Endothelial cell of umbilical vein (primary cell): ENCODE data around the gene FREM3. TPM values are rescaled to one million over a fixed set of nuclear protein-coding genes. Genes with fewer than 3 reads are reported as not detected.

Experiments used
- BruUV-seq: library from RNA; stranded (reverse); fragments of 400-500 nt; replicated peaks from 2 replicates; lab custom pipeline; 2021; lab: Mats Ljungman, UMichigan
- CTCF ChIA-PET: fragments of 300-600, 350-600 bp; sonication (Branson Sonifier 250); formaldehyde crosslinking; loops from one replicate; lab custom pipeline; 2021; ENCODE audit warnings: antibody characterized with exemption, inconsistent platforms; lab: Charles Lee
- POLR2A ChIA-PET: fragments of 300-600, 350-600 bp; sonication (Branson Sonifier 250); formaldehyde crosslinking; loops from one replicate; lab custom pipeline; 2021; ENCODE audit warnings: antibody characterized with exemption, inconsistent platforms; lab: Charles Lee
- DNase-seq: peaks from one replicate; pipeline ENCODE4 v3.0.0-alpha.2; 2011; ENCODE audit warnings: low read depth, low spot score
- FAIRE-seq: peaks from 2 replicates; lab custom pipeline; 2011; peaks lifted over from hg19 to GRCh38; lab: Jason Lieb, UNC
- H2AFZ ChIP-seq: 2 replicates; pipeline ENCODE4 v1.6.0; 2012; ENCODE audit warnings: low read depth, low read length, control low read depth, inconsistent platforms
- H3K27ac ChIP-seq: 2 replicates; pipeline ENCODE4 v1.5.1; 2011; ENCODE audit warnings: low read depth, mild to moderate bottlenecking, control low read depth, low read length, moderate library complexity; ENCODE audit not compliant: insufficient read depth
- H3K27me3 ChIP-seq, 2 experiments: 2 replicates each; pipeline versions ENCODE4 v1.6.0 to v1.6.1; 2011; ENCODE audit warnings: low read length in 2 of 2, mixed read lengths in 1 of 2; ENCODE audit not compliant: control insufficient read depth in 2 of 2, insufficient read depth in 2 of 2
- H3K36me3 ChIP-seq, 2 experiments: 2 replicates in 1 of 2; 3 replicates in 1 of 2; pipeline ENCODE4 v1.5.1; 2011; ENCODE audit warnings: low read length in 2 of 2, mild to moderate bottlenecking in 1 of 2, moderate library complexity in 1 of 2; ENCODE audit not compliant: control insufficient read depth in 2 of 2, insufficient read depth in 2 of 2; ENCODE audit errors: extremely low read depth in 1 of 2
- H3K4me1 ChIP-seq: 3 replicates; pipeline ENCODE4 v1.5.1; 2011; ENCODE audit warnings: mild to moderate bottlenecking, low read length; ENCODE audit not compliant: control insufficient read depth, insufficient read depth; ENCODE audit errors: extremely low read depth
- H3K4me2 ChIP-seq: 2 replicates; pipeline ENCODE4 v1.6.1; 2011; ENCODE audit warnings: low read length, control low read depth, mixed read lengths; ENCODE audit not compliant: insufficient read depth
- H3K4me3 ChIP-seq, 3 experiments: fragments of 200-600 bp in 1 of 3; sonication (generic), shearing (Covaris generic) in 1 of 3; replicated peaks in 1 of 3; 2 replicates each; pipeline ENCODE4 v1.5.1; 2011 to 2016; ENCODE audit warnings: control low read depth in 3 of 3, low read length in 3 of 3, mild to moderate bottlenecking in 2 of 3, inconsistent platforms in 1 of 3, low read depth in 1 of 3, moderate library complexity in 1 of 3; ENCODE audit not compliant: insufficient read depth in 1 of 3
- H3K79me2 ChIP-seq: 2 replicates; pipeline ENCODE4 v1.6.0; 2012; ENCODE audit warnings: low read length, inconsistent platforms; ENCODE audit not compliant: control insufficient read depth, insufficient read depth
- H3K9ac ChIP-seq: replicated peaks from 2 replicates; pipeline ENCODE3; 2011; ENCODE audit warnings: low read length, control low read depth; ENCODE audit not compliant: insufficient read depth; ENCODE audit errors: extremely low read depth
- H3K9me1 ChIP-seq: replicated peaks from 3 replicates; pipeline ENCODE4 v1.6.0; 2011; ENCODE audit warnings: mild to moderate bottlenecking, low read length; ENCODE audit not compliant: control insufficient read depth, insufficient read depth; ENCODE audit errors: extremely low read depth
- H3K9me3 ChIP-seq: replicated peaks from 2 replicates; pipeline ENCODE4 v1.5.1; 2012; ENCODE audit warnings: low read length, inconsistent platforms; ENCODE audit not compliant: control insufficient read depth, insufficient read depth
- H4K20me1 ChIP-seq: replicated peaks from 2 replicates; pipeline ENCODE3; 2011; ENCODE audit warnings: mild to moderate bottlenecking, low read length; ENCODE audit not compliant: control insufficient read depth, insufficient read depth; ENCODE audit errors: extremely low read depth
- EZH2 ChIP-seq: IDR thresholded peaks from 2 replicates; pipeline ENCODE4 v1.6.1; 2012; ENCODE audit warnings: borderline replicate concordance, low read depth, mild to moderate bottlenecking, moderate library complexity, low read length, inconsistent platforms; ENCODE audit not compliant: severe bottlenecking
- FOS ChIP-seq: IDR thresholded peaks from 2 replicates; pipeline ENCODE4 v1.6.1; 2011; ENCODE audit warnings: mild to moderate bottlenecking, low read length, moderate library complexity, borderline replicate concordance; ENCODE audit not compliant: insufficient read depth
- GATA2 ChIP-seq: IDR thresholded peaks from 2 replicates; pipeline ENCODE4 v1.7.0; 2011; ENCODE audit warnings: low read depth, mild to moderate bottlenecking, moderate library complexity, mixed read lengths, low read length; ENCODE audit not compliant: insufficient read length, insufficient read depth
- JUN ChIP-seq: IDR thresholded peaks from 2 replicates; pipeline ENCODE4 v1.6.1; 2011; ENCODE audit warnings: borderline replicate concordance, low read depth; ENCODE audit not compliant: insufficient read length, insufficient read depth
- MYC ChIP-seq: IDR thresholded peaks from one replicate; pipeline ENCODE4 v1.6.1; 2011; ENCODE audit warnings: mild to moderate bottlenecking, low read depth, low read length
- POLR2A ChIP-seq: IDR thresholded peaks from 2 replicates; pipeline ENCODE4 v1.6.1; 2012; ENCODE audit warnings: low read depth, mild to moderate bottlenecking, control low read depth, low read length
- POLR2AphosphoS5 ChIP-seq: IDR thresholded peaks from 2 replicates; pipeline ENCODE4 v1.6.1; 2012; ENCODE audit warnings: low read depth, mild to moderate bottlenecking, control low read depth, low read length, moderate library complexity; ENCODE audit not compliant: insufficient read depth
- dilution Hi-C: fragments of 300-500 bp; cut with MboI; formaldehyde crosslinking; loops from one replicate; pipeline ENCODE4 v1.15.0; 2019; ENCODE audit warnings: low sequenced_read_pairs; ENCODE audit not compliant: extremely low pct_ligation_motif_present
- intact Hi-C: fragments of 100-400 bp; cut with micrococcal nuclease; formaldehyde crosslinking; loops from one replicate; pipeline ENCODE4 v1.10.0; 2022
- polyA plus RNA-seq, 4 experiments: library from polyadenylated mRNA; depleted of rRNA in 3 of 4; stranded (reverse) in 3 of 4; unstranded in 1 of 4; fragments of >200 nt; gene quantifications; 2 replicates each; pipeline versions ENCODE4 v1.2.1 to v1.2.3, GENCODE V29; 2011 to 2012; ENCODE audit warnings: missing spikeins in 1 of 4
- total RNA-seq: library from RNA; stranded (reverse); gene quantifications from 2 replicates; pipeline ENCODE4 v1.2.3, GENCODE V29; 2021
- TF ChIP-seq, protein P1 (sequence below), 2 donors: IDR thresholded peaks; 1 replicate in 1 of 2; 2 replicates in 1 of 2; pipeline ENCODE4 v1.5.1; 2011; ENCODE audit warnings: low read length in 2 of 2, mild to moderate bottlenecking in 2 of 2, moderate library complexity in 2 of 2, control low read depth in 1 of 2, inconsistent platforms in 1 of 2, low read depth in 1 of 2; ENCODE audit not compliant: insufficient read depth in 1 of 2; ENCODE audit errors: extremely low read depth in 1 of 2
- TF ChIP-seq, protein P2 (sequence below): IDR thresholded peaks from 2 replicates; pipeline ENCODE4 v1.6.1; 2011; ENCODE audit not compliant: insufficient read depth, insufficient read length

The FREM3 gene
- total and polyA plus RNA-seq, 2 donors (not counting 3 experiments of a cell fraction or from before 2014, with no cell fraction given) = 0.04 to 0.08 TPM

- no TSS peak for BruUV-seq
- Histone ChIP-seq H3K27ac (no peak overlapping the region), H4K20me1 (no peaks in the 10 kb centered on the region), H3K36me3 (peaks cover 8 to 47% of the 10 kb centered on the region in 2 experiments), H3K79me2 (no peaks in the 10 kb centered on the region), H3K9ac (no peak overlapping the region), H3K4me3 (no peak overlapping the region), H3K4me1 (no peaks in the 10 kb centered on the region), H3K9me3 (no peaks in the 10 kb centered on the region), H3K9me1 (no peaks in the 10 kb centered on the region), H3K27me3 (no peaks in the 10 kb centered on the region), H2AFZ (no peak overlapping the region), H3K4me2 (no peak overlapping the region)
- dilution Hi-C loops (no loop called here), intact Hi-C loops (no loop called here)
- FAIRE-seq (no peak), DNase-seq (no peak)
- POLR2A ChIA-PET = no interaction called here
- CTCF ChIA-PET = no interaction called here
- TF ChIP-seq POLR2A = no peak
- TF ChIP-seq FOS = no peak
- TF ChIP-seq GATA2 = no peak
- TF ChIP-seq MYC = no peak
- TF ChIP-seq EZH2 = no peak
- TF ChIP-seq POLR2AphosphoS5 = no peak
- TF ChIP-seq JUN = no peak
- TF ChIP-seq, protein P1, sequence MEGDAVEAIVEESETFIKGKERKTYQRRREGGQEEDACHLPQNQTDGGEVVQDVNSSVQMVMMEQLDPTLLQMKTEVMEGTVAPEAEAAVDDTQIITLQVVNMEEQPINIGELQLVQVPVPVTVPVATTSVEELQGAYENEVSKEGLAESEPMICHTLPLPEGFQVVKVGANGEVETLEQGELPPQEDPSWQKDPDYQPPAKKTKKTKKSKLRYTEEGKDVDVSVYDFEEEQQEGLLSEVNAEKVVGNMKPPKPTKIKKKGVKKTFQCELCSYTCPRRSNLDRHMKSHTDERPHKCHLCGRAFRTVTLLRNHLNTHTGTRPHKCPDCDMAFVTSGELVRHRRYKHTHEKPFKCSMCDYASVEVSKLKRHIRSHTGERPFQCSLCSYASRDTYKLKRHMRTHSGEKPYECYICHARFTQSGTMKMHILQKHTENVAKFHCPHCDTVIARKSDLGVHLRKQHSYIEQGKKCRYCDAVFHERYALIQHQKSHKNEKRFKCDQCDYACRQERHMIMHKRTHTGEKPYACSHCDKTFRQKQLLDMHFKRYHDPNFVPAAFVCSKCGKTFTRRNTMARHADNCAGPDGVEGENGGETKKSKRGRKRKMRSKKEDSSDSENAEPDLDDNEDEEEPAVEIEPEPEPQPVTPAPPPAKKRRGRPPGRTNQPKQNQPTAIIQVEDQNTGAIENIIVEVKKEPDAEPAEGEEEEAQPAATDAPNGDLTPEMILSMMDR (IDR thresholded peaks at IDR 0.05; ENCODE audit: extremely low read depth in 1 of 2, insufficient read depth in 1 of 2, low read depth in 1 of 2, low read length in 2 of 2) = no peak
- TF ChIP-seq, protein P2, sequence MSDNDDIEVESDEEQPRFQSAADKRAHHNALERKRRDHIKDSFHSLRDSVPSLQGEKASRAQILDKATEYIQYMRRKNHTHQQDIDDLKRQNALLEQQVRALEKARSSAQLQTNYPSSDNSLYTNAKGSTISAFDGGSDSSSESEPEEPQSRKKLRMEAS = no peak
Observed at GRCh38 chr4:143539670-143540023, 160.8 kb downstream of the FREM3 start.
